CD4-positive, CD25-positive, alpha-beta regulatory T cell (primary cell): Measurements from ENCODE around the gene WSB2. TPM values are rescaled to one million over a fixed set of nuclear protein-coding genes. Genes with fewer than 3 reads are reported as not detected.

ENCODE experiments used
- ATAC-seq, 2 donors: fragments of 150-1000 bp; cut with Tn5 transposase; one replicate each; pipeline ENCODE4 v1.10.0; 2021; ENCODE audit warnings: low read depth in 2 of 2, moderate number of reproducible peaks in 2 of 2, moderate library complexity in 1 of 2
- DNase-seq, 3 donors: peaks; one replicate each; pipeline versions ENCODE4 v3.0.0 to v3.0.0-alpha.2; 2012 to 2022; ENCODE audit warnings: mixed read lengths in 1 of 3
- H3K27ac ChIP-seq: one replicate; pipeline ENCODE4 v1.7.0; 2013; ENCODE audit warnings: mild to moderate bottlenecking, low read length; ENCODE audit not compliant: insufficient read depth, poor library complexity, severe bottlenecking
- H3K27me3 ChIP-seq: one replicate; pipeline ENCODE4 v1.7.0; 2013; ENCODE audit warnings: low read length; ENCODE audit not compliant: control insufficient read depth, insufficient read depth
- H3K36me3 ChIP-seq: one replicate; pipeline ENCODE4 v1.7.0; 2013; ENCODE audit warnings: mild to moderate bottlenecking, low read length, moderate library complexity; ENCODE audit not compliant: control insufficient read depth, insufficient read depth
- H3K4me1 ChIP-seq: 2 replicates; pipeline ENCODE4 v1.7.0; 2013; ENCODE audit warnings: mild to moderate bottlenecking, low read length; ENCODE audit not compliant: insufficient read depth, control insufficient read depth, poor library complexity, severe bottlenecking
- H3K4me3 ChIP-seq: one replicate; pipeline ENCODE4 v1.7.0; 2013; ENCODE audit warnings: low read depth, mild to moderate bottlenecking, low read length, moderate library complexity
- H3K9me3 ChIP-seq, 2 experiments: 1 replicate in 1 of 2; 2 replicates in 1 of 2; pipeline ENCODE4 v1.7.0; 2013; ENCODE audit warnings: low read length in 2 of 2, mild to moderate bottlenecking in 1 of 2, moderate library complexity in 1 of 2; ENCODE audit not compliant: control insufficient read depth in 2 of 2
- H3K27ac Mint-ChIP-seq, 3 donors: one replicate each; pipeline ENCODE4 v1.8.0; 2020 to 2022; ENCODE audit warnings: mild to moderate bottlenecking in 3 of 3, mixed read lengths in 3 of 3, moderate library complexity in 2 of 3
- H3K27me3 Mint-ChIP-seq: one replicate; pipeline ENCODE4 v1.8.0; 2022; ENCODE audit warnings: mild to moderate bottlenecking, mixed read lengths
- H3K36me3 Mint-ChIP-seq: one replicate; pipeline ENCODE4 v1.8.0; 2020; ENCODE audit warnings: mixed read lengths
- H3K4me1 Mint-ChIP-seq, 4 donors: one replicate each; pipeline ENCODE4 v1.8.0; 2020 to 2022; ENCODE audit warnings: mixed read lengths in 4 of 4, mild to moderate bottlenecking in 1 of 4
- H3K4me3 Mint-ChIP-seq, 4 donors: one replicate each; pipeline ENCODE4 v1.8.0; 2020 to 2022; ENCODE audit warnings: mild to moderate bottlenecking in 4 of 4, mixed read lengths in 4 of 4, moderate library complexity in 3 of 4
- H3K9me3 Mint-ChIP-seq, 7 donors: one replicate each; pipeline ENCODE4 v1.8.0; 2020 to 2022; ENCODE audit warnings: mixed read lengths in 7 of 7, mild to moderate bottlenecking in 3 of 7, moderate library complexity in 2 of 7
- polyA plus RNA-seq, 4 donors: library from polyadenylated mRNA; unstranded; fragments of 300-500 nt; fragmentation: Illumina TruSeq; gene quantifications; one replicate each; pipeline ENCODE4 v1.2.3, GENCODE V29; 2021
- total RNA-seq: library from RNA; stranded (reverse); gene quantifications from one replicate; pipeline ENCODE4 v1.2.3, GENCODE V29; 2022

The WSB2 gene
- total and polyA plus RNA-seq, 5 donors from 2014 or later, result 16.0 to 30.8 (median 25.3) TPM

- Histone ChIP-seq H3K4me1 (peaks cover 49% of the 10 kb centered on the region), H3K36me3 (no peaks in the 10 kb centered on the region), H3K4me3 (peak overlapping the region; percentile 77), H3K27me3 (peaks cover 2% of the 10 kb centered on the region), H3K9me3 (no peaks in the 10 kb centered on the region), H3K27ac (peak overlapping the region; percentile 78)
- peak; percentile 21 to 38 (median 32) for DNase-seq
- Mint-ChIP-seq H3K27ac (peak overlapping the region; percentile 88 to 97 (median 97)), H3K27me3 (peaks cover 4% of the 10 kb centered on the region), H3K36me3 (no peaks in the 10 kb centered on the region), H3K4me1 (peaks cover 13 to 67% (median 48%) of the 10 kb centered on the region in 4 donors), H3K4me3 (peak overlapping the region; percentile 93 to 98 (median 94)), H3K9me3 (no peaks in the 10 kb centered on the region)
- peak; percentile 6 to 19 for ATAC-seq
Measured at GRCh38 chr12:118060301-118061010, 523 bp downstream of the WSB2 start.

GRCh38 chr12:118059341-118060191 is 1.4 kb downstream of the WSB2 start:
- H3K4me1 Mint-ChIP-seq, result peaks cover 10 to 61% (median 45%) of the 10 kb centered on the region in 4 donors
- no peaks in the 10 kb centered on the region for H3K27me3 ChIP-seq
- H3K9me3 ChIP-seq, result no peaks in the 10 kb centered on the region
- peak overlapping the region; percentile 88 to 97 (median 97) for H3K27ac Mint-ChIP-seq
- H3K36me3 Mint-ChIP-seq, result no peaks in the 10 kb centered on the region
- no peaks in the 10 kb centered on the region for H3K27me3 Mint-ChIP-seq
- DNase-seq (peak in 1 of 3 donors; percentile 9), ATAC-seq (no peak)
- no peaks in the 10 kb centered on the region for H3K9me3 Mint-ChIP-seq
- peak overlapping the region; percentile 93 to 98 (median 94) for H3K4me3 Mint-ChIP-seq
- H3K4me1 ChIP-seq, result peaks cover 43% of the 10 kb centered on the region
- no peaks in the 10 kb centered on the region for H3K36me3 ChIP-seq
- peak overlapping the region; percentile 77 for H3K4me3 ChIP-seq
- peak overlapping the region; percentile 78 for H3K27ac ChIP-seq

GRCh38 chr12:118058881-118059280 is 2.1 kb downstream of the WSB2 start:
- DNase-seq, result no peak
- peak overlapping the region; percentile 93 to 98 (median 94) for H3K4me3 Mint-ChIP-seq

GRCh38 chr12:118058227-118058626 is 2.8 kb downstream of the WSB2 start:
- H3K27me3 Mint-ChIP-seq, result no peaks in the 10 kb centered on the region
- peaks cover 16 to 50% (median 39%) of the 10 kb centered on the region in 4 donors for H3K4me1 Mint-ChIP-seq
- no peaks in the 10 kb centered on the region for H3K9me3 Mint-ChIP-seq
- Histone ChIP-seq H3K4me3 (no peak overlapping the region), H3K27me3 (no peaks in the 10 kb centered on the region), H3K4me1 (peaks cover 35% of the 10 kb centered on the region), H3K36me3 (no peaks in the 10 kb centered on the region), H3K27ac (no peak overlapping the region), H3K9me3 (no peaks in the 10 kb centered on the region)
- no peak for DNase-seq
- H3K27ac Mint-ChIP-seq, result peak overlapping the region in 1 of 3 donors; percentile 88
- H3K36me3 Mint-ChIP-seq, result peaks cover 3% of the 10 kb centered on the region
- peak overlapping the region in 2 of 4 donors; percentile 15 to 93 for H3K4me3 Mint-ChIP-seq
- ATAC-seq, result no peak

More at GRCh38 chr12:118058881-118059280, 2.1 kb downstream of the WSB2 start:
- no peaks in the 10 kb centered on the region for H3K27me3 Mint-ChIP-seq
- Histone ChIP-seq H3K4me3 (no peak overlapping the region), H3K36me3 (no peaks in the 10 kb centered on the region), H3K27ac (peak overlapping the region; percentile 24), H3K4me1 (peaks cover 36% of the 10 kb centered on the region), H3K9me3 (no peaks in the 10 kb centered on the region), H3K27me3 (no peaks in the 10 kb centered on the region)
- ATAC-seq, result no peak
- no peaks in the 10 kb centered on the region for H3K36me3 Mint-ChIP-seq
- peaks cover 10 to 54% (median 40%) of the 10 kb centered on the region in 4 donors for H3K4me1 Mint-ChIP-seq
- peak overlapping the region; percentile 88 to 97 (median 97) for H3K27ac Mint-ChIP-seq
- H3K9me3 Mint-ChIP-seq, result no peaks in the 10 kb centered on the region

- Mint-ChIP-seq H3K36me3 (peaks cover 13% of the 10 kb centered on the region), H3K27ac (peak overlapping the region in 2 of 3 donors; percentile 3 to 93), H3K4me3 (peak overlapping the region in 1 of 4 donors; percentile 3), H3K27me3 (no peaks in the 10 kb centered on the region), H3K4me1 (peaks cover 20 to 54% (median 39%) of the 10 kb centered on the region in 4 donors), H3K9me3 (peaks cover 0 to 2% (median 0%) of the 10 kb centered on the region in 7 donors)
- H3K36me3 ChIP-seq, result peaks cover 9% of the 10 kb centered on the region
- no peak overlapping the region for H3K4me3 ChIP-seq
- ATAC-seq (no peak), DNase-seq (no peak)
- no peaks in the 10 kb centered on the region for H3K9me3 ChIP-seq
- H3K27ac ChIP-seq, result no peak overlapping the region
- no peaks in the 10 kb centered on the region for H3K27me3 ChIP-seq
- peaks cover 17% of the 10 kb centered on the region for H3K4me1 ChIP-seq
Measured at GRCh38 chr12:118055865-118056773, 4.9 kb downstream of the WSB2 start.

GRCh38 chr12:118055144-118055557 is 5.8 kb downstream of the WSB2 start:
- Histone ChIP-seq H3K4me1 (peaks cover 13% of the 10 kb centered on the region), H3K4me3 (no peak overlapping the region), H3K27me3 (no peaks in the 10 kb centered on the region), H3K27ac (peak overlapping the region; percentile 33), H3K9me3 (no peaks in the 10 kb centered on the region), H3K36me3 (peaks cover 18% of the 10 kb centered on the region)
- peak; percentile 82 for ATAC-seq
- Mint-ChIP-seq H3K9me3 (peaks cover 0 to 2% (median 0%) of the 10 kb centered on the region in 7 donors), H3K4me1 (peaks cover 20 to 56% (median 40%) of the 10 kb centered on the region in 4 donors), H3K4me3 (peak overlapping the region in 3 of 4 donors; percentile 6 to 55 (median 13)), H3K36me3 (peaks cover 18% of the 10 kb centered on the region), H3K27me3 (no peaks in the 10 kb centered on the region), H3K27ac (peak overlapping the region in 2 of 3 donors; percentile 72 to 78)
- peak; percentile 49 to 86 (median 74) for DNase-seq
